HG03039 (cell line): Measurements from ENCODE around the gene CLDN8.

Experiments used
- ATAC-seq: cut with Tn5 transposase; IDR thresholded peaks from one replicate; pipeline ENCODE4 v1.9.1; 2021; ENCODE audit warnings: mild to moderate bottlenecking, moderate library complexity; ENCODE audit not compliant: unreplicated experiment

The CLDN8 gene

DNA sequence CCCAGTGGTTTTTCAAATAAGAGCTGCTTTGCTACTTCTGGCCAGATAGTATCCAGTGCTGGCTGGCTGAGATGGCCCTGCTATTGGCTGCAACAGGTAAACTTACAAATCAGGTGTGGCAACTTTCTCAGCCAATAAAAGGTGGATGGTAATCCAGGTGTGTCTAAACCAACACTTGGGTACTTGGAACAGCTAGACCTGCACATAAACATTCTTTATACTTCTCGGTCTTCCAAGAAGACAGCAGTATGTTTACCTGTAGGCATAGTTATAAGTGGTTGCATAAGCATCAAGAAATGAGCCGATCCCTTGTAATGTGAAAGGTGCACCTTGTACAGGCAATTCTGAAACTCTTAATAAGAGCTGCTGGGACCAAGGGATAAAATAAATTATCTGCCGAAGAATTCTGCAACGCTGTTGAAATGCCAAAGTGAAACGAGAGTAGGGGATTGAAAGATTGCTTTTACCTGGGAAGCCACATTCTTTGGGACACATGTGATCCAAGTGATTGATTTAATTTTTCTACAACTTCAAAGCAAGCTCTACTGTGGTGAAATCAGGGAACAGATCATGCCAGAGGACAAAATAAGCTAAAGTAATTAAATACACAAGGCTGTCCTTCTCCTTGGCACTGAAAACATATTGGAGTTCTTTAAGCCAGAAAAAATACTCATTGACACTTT is at the start of gene CLDN8:
Gene CLDN8, minus strand, starts transcription at position 57 of the 683 bp plus-strand sequence. CDS start 172 bp downstream, outside the sequence.
- ATAC-seq = no peak

- ATAC-seq = no peak
These were observed 41.9 kb upstream of the CLDN8 start for GRCh38 chr21:30257773-30258172.

DNA sequence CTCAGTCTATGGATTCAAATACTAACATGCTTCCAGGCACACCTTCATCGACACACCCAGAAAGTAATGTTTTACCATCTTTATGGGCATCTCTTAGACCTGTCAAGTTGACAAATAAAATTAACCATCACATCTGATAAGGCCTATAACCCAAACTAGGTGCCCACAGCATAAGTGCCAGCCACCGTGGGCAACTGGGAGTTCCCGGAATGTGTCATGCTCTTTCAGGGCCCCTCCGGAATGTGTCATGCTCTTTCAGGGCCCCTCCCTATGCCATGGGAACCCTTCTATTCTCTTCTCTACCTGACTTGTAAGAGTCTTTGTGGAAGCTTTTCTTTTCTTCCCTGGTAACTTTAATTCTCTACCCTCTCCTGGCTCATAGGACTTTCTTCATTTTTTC is 40.2 kb upstream of the CLDN8 start:
- ATAC-seq = no peak

DNA sequence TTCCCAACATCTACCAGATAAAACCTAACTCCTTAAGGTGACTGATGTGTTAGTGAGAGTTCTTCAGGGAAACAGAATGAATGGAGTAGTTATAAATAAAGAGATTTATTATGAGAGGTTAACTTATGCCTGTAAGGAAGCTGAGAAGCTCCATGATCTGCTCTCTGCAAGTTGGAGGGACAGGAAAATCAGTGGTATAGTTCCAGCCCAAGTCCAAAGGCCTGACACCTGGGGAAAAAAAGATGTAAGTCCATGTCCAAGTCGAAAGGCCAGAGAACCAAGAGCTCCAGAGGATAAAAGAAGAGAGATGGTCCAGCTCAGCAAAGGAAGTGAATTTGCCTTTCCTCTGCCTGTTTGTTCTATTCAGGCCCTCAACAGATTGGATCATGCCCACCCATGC is 39.8 kb upstream of the CLDN8 start:
- no peak for ATAC-seq

GRCh38 chr21:30251781-30252180 is 35.9 kb upstream of the CLDN8 start:
- no peak for ATAC-seq

- no peak for ATAC-seq
These were observed 34.0 kb upstream of the CLDN8 start for GRCh38 chr21:30249936-30250335.

DNA sequence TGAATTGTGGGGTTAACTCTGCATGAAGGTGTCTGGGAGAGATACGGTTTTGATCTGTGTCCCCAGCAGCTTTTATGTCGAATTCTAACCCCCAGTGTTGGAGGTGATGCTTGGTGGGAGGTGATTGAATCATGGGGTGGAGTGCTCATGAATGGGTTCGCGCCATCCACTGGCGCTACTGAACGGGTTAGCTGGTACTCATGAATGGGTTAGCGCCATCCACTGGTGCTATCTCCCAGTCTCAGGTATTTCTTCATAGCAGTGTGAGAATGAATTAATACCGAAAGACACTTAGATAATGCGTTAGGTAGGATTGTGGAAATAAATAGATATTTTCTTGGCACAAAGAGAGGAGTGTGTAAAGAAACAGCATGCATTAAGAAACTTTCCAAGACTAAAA is 32.9 kb upstream of the CLDN8 start:
- no peak for ATAC-seq

DNA sequence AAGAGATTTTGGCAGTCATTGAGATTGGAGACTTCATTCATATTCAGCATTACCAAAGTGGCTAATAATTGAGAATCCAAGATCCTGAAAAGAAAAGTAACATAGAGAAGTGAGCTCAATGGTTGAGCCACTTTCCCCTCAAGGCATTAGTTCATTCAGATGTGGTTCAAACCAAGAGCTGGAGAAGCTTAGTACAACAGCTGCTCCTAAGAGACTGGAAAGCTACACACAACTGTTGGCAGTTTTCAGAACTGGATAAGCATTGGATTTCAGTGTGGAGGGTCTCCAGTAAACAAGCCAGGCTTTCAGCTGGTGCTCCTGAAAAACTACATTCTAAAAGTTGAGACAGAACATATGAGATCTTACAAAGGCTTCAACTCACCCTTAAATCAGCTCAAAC is 29.2 kb upstream of the CLDN8 start:
- no peak for ATAC-seq

- ATAC-seq = no peak
These were observed 27.8 kb upstream of the CLDN8 start for GRCh38 chr21:30243691-30244090.

- no peak for ATAC-seq
These were observed 24.8 kb upstream of the CLDN8 start for GRCh38 chr21:30240661-30241060.

- no peak for ATAC-seq
These were observed 22.3 kb upstream of the CLDN8 start for GRCh38 chr21:30238168-30238567.

DNA sequence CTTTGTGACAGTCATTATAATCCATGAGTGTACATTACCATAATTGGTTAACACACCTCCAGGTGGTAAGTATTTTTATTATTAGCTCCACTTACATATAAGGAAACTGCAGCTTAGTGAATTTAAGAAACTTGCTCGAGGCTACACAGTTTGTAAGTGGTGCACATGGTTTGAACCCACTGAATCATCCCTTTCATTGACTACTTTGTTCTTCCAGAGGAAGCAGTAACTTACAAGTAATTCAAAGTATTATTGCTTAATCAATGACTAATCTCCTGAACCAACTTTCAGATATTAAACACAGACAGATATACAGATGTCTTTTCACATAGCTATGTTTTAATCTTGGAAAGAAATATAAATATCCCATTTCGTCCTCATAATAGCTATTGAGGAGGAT is 18.7 kb upstream of the CLDN8 start:
- ATAC-seq = no peak

DNA sequence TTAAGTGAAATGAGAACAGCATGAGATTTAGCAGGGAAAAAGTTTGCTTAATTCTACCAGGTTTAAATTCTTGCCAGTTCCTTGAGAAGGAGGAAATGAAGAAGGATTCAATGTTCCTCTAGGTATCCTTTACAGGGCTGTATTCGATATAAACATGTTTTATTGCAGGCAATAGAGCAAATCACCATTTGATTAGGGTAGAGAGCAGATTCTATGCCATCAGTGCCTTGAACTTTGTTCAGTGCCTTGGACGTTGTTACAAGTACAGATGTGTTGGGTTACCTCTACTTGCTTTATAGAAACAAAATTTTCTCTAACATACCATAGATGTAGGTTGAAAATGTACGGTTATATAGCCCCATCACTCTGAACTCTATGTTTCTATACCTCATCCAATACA is 18.2 kb upstream of the CLDN8 start:
- ATAC-seq = no peak

GRCh38 chr21:30233228-30234020 is 17.5 kb upstream of the CLDN8 start:
- no peak for ATAC-seq

GRCh38 chr21:30232011-30232410 is 16.1 kb upstream of the CLDN8 start:
- ATAC-seq = no peak

DNA sequence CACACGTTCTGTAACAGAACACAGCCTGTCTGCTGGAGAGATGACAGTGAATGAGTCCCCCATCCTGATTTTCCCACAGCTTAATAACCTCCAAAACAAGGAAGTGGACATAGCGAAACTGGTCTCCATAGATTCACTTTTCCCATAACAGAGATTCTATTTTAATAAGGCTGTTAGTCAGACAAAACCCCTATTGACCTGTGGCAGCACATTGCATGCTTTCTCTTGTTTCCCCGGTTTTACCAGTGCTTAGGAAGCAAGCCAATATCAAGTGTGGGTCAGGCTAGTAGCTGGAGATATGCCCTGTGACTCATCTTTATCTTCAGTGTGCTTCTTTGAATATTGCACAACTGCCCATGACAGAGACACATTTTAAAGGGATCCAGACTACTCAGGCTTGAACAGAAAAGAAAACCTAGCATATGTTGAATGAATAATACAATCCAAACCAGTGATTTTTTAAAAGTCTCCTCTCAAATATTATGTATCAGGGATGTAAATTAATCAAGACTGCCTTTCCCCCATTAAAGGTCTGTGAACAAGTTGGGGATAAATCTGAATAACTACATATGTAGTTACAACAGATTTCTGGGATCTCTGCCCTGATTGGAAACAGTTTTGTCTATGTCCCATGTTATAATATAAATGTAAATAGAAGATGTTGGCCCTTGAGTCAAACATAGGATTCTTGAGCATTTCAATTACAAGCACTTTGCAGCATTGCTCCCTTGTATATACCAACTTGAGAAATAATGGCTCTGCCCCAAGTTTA is 11.9 kb upstream of the CLDN8 start:
- ATAC-seq = no peak

DNA sequence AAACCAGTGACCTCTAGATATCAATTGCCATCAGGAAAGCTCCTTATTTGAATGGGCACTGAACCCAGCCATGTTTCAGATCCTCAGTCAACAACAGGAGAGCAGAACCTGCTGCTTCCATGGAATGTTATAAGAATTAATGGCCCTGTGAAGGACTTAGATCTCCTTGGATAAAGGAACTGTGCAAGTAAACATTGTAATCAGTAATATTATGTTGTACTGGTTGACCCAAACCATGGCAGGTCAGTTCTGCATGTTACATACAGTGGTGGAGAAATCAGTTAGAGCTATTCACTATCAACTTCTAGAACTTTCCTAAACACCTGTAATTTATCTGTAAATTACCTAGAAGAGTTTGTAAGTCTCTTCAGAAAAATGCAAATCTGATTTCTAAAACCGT is 11.2 kb upstream of the CLDN8 start:
- ATAC-seq = no peak

- no peak for ATAC-seq
These were observed 7.7 kb upstream of the CLDN8 start for GRCh38 chr21:30223596-30223995.

DNA sequence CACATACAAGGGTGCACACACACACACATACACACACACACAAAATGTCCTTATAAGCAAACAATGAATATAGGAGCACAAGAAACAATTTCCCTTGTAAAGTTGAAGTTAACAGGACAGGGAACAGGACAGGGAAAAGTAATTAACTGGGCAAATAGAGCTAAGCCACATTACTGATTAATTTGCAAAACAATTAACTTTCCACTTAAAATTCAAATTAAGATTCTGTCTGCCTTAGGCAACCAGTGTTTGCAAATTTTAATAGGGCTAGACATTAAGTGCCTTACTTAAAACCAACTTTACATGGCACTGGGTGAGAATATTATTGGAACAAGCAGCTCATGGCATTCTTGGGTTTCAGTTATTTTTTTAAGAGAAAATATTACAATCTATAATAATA is 6.8 kb upstream of the CLDN8 start:
- ATAC-seq = no peak

DNA sequence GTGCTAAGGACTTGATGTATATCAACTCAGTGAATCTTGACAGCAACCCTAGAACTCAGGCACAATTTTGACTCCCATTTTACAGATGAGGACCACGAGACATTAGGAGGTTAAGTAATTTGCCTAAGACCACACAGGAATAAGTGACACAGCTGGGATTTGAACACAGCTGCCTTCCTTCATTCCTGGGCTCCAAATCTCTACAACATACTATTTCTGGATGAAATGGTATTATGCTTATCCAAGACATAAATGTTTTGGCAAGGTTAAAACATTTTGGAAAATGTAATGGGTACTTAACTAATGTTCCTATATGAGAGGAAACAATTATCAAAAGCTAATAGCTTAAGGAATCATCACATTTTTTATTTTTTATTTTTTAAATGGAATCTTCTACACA is 4.8 kb downstream of the CLDN8 start:
- no peak for ATAC-seq

DNA sequence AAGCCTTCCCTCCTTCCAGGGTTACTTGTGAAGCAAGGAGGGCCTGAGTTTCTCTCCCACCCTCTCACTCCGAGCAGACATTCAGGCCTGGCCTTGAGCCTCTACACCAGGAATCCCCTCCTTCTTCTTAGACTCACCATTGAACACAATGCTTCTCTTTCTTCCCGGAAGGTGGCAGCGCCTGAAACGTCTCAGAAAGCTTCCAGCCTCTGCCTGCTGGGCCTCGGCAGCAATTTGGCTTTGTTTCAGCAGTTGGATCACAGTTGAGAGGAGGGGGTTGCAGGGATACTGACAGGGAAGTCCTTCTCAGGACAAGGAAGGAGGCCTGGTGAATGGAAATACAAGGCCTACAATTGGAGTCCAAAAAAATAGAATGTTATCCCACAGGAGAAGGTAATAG is 6.3 kb downstream of the CLDN8 start:
- no peak for ATAC-seq

DNA sequence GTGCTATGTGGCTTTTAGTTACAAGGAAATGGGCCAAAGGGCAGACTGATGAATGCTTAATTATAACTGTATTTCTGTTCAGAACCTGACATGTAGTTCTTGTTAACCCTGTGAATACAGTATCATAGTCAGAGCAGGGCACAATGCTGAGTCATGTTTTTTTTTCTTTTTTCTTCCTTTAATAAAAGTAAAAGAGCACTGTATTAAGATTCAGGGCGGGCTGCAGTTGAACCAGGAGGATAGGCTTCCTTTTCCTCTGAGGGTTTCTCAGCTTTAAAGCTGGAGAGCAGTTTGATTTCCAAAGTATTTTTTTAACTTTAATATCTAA is 8.7 kb downstream of the CLDN8 start:
- no peak for ATAC-seq
